Measurements from ENCODE around the gene PRAC2.

- no peak for TF ChIP-seq TGIF2 (CRISPR knock-in tag; IDR thresholded peaks at IDR 0.05)
- no peak for TF ChIP-seq ZBTB40 (IDR thresholded peaks at IDR 0.05)
- no peak for TF ChIP-seq ZBTB40 (CRISPR knock-in tag; IDR thresholded peaks at IDR 0.05)
- TF ChIP-seq GLMP (CRISPR knock-in tag; IDR thresholded peaks at IDR 0.05; ENCODE audit: borderline replicate concordance) = no peak
- TF ChIP-seq BRCA1 (CRISPR knock-in tag; IDR thresholded peaks at IDR 0.05) = no peak
- TF ChIP-seq ATF3 (CRISPR knock-in tag; IDR thresholded peaks at IDR 0.05) = no peak
- TF ChIP-seq TFE3 (CRISPR knock-in tag; IDR thresholded peaks at IDR 0.05) = no peak
- no peak for TF ChIP-seq ZNF251 (CRISPR knock-in tag; IDR thresholded peaks at IDR 0.05)
- TF ChIP-seq ZNF616 (CRISPR knock-in tag; IDR thresholded peaks at IDR 0.05; ENCODE audit: low read depth) = no peak
- TF ChIP-seq CTCF (CRISPR knock-in tag; IDR thresholded peaks at IDR 0.05) = no peak
- no peak for TF ChIP-seq ZNF550 (CRISPR knock-in tag; IDR thresholded peaks at IDR 0.05; ENCODE audit: borderline replicate concordance)
- no peak for TF ChIP-seq ZZZ3 (CRISPR knock-in tag; IDR thresholded peaks at IDR 0.05; ENCODE audit: borderline replicate concordance)
- no peak for TF ChIP-seq GLI4 (CRISPR knock-in tag; IDR thresholded peaks at IDR 0.05; ENCODE audit: borderline replicate concordance)
Observed at GRCh38 chr17:48726916-48727286, 3.9 kb downstream of the PRAC2 start.

All from HepG2 (cell line).